RWPE2 (cell line): Measurements from ENCODE around the gene ZNF469.
"Not testable (repeated sequence)": the region's sequence is repeated elsewhere in the genome, so short reads cannot be mapped to it uniquely, and the experiment has no call there.

ENCODE experiments used
- ATAC-seq: fragments of 200-7000 bp; cut with Tn5 transposase; 3 replicates; pipeline ENCODE4 v1.9.1; 2021; ENCODE audit warnings: low read depth
- DNase-seq: peaks from one replicate; pipeline ENCODE4 v3.0.0-alpha.2; 2020; ENCODE audit warnings: low spot score
- H3K27ac ChIP-seq: fragments of 450-650 bp; 2 replicates; pipeline ENCODE4 v1.5.1; 2017; ENCODE audit warnings: mild to moderate bottlenecking; ENCODE audit not compliant: poor library complexity, severe bottlenecking
- H3K27me3 ChIP-seq: fragments of 250-450 bp; sonication (Bioruptor Pico); 2 replicates; pipeline ENCODE4 v1.5.1; 2021; ENCODE audit warnings: mild to moderate bottlenecking, moderate library complexity; ENCODE audit not compliant: insufficient read depth, poor library complexity, severe bottlenecking
- H3K36me3 ChIP-seq: fragments of 250-450 bp; sonication (Bioruptor Pico); 2 replicates; pipeline ENCODE4 v1.5.1; 2020; ENCODE audit warnings: low read depth, mild to moderate bottlenecking, moderate library complexity
- H3K4me1 ChIP-seq: fragments of 250-450 bp; sonication (Bioruptor Pico); 2 replicates; pipeline ENCODE4 v1.5.1; 2021; ENCODE audit warnings: mild to moderate bottlenecking, moderate library complexity; ENCODE audit not compliant: insufficient read depth, poor library complexity, severe bottlenecking
- H3K4me3 ChIP-seq: fragments of 250-450 bp; sonication (Bioruptor Pico); 2 replicates; pipeline ENCODE4 v1.5.1; 2021; ENCODE audit warnings: mild to moderate bottlenecking, moderate library complexity; ENCODE audit not compliant: severe bottlenecking
- H3K9me3 ChIP-seq: fragments of 250-450 bp; sonication (Bioruptor Pico); 2 replicates; pipeline ENCODE4 v1.5.1; 2021; ENCODE audit warnings: mild to moderate bottlenecking, moderate library complexity; ENCODE audit not compliant: severe bottlenecking
- CTCF ChIP-seq: fragments of 450-650 bp; IDR thresholded peaks from one replicate; pipeline ENCODE4 v1.5.1; 2017; ENCODE audit warnings: mild to moderate bottlenecking, moderate library complexity; ENCODE audit not compliant: poor library complexity, severe bottlenecking

The ZNF469 gene

DNA sequence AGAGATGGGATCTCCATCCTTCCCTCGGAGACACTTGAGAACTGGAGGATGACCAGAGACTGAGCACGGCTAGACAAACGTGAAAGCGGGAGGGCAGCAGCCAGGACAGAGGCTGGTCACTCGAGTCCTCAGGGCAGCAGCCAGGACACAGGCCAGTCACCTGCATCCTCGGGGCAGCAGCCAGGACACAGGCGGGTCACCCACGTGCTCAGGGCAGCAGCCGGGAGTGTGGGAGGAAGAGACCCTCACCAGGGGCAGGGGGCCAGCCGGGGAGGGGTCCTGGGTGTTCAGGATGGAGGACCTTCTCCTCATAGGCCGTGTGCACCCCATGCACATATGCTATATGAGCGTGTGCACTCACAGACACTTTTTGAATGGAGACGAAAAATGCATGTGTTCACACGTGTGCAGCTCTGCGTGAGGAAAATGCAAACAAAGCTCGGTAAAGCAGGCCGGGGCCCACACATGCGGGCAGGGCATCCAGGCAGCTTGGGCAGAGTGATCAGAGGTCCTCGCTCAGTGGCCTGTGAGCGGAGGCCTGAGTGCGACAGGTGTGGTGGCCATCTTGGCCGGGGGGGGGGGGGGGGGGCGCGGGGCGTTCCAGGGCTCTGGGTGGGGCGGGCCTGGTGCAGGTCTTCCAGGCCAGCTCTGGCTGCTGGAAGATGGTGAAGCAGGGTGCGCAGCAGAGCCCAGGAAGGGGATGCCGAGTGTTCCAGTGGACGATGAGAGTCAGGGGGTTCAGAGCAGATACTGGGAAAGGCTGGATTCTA is 26.7 kb downstream of the ZNF469 start:
- TF ChIP-seq CTCF: no peak
- Histone ChIP-seq H3K9me3 (no peaks in the 10 kb centered on the region), H3K4me3 (no peak overlapping the region), H3K36me3 (no peaks in the 10 kb centered on the region), H3K27me3 (no peaks in the 10 kb centered on the region), H3K27ac (no peak overlapping the region), H3K4me1 (no peaks in the 10 kb centered on the region)
- no peak for DNase-seq
- no peak for ATAC-seq

DNA sequence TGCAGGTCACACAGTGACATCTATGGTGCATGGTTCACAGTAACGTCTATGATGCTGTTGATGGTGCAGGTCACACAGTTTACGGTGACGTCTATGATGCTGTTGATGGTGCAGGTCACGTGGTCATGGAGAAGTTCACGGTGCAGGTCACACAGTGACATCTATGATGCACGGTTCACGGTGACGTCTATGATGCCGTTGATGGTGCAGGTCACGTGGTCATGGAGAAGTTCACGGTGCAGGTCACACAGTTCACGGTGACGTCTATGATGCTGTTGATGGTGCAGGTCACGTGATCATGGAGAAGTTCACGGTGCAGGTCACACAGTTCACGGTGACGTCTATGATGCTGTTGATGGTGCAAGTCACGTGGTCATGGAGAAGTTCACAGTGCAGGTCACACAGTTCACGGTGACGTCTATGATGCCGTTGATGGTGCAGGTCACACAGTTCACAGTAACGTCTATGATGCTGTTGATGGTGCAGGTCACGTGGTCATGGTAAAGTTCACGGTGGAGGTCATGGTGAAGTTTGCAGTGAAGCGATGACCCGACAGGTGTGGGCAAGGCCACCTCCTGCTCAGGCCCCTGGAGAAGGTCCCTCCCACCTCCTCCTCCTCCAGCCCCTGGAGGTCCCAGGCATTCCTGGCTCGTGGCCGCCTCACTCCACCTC is 27.7 kb downstream of the ZNF469 start:
- H3K9me3 ChIP-seq, H3K27ac ChIP-seq, H3K36me3 ChIP-seq, DNase-seq, H3K4me3 ChIP-seq, ATAC-seq, H3K4me1 ChIP-seq, H3K27me3 ChIP-seq: not testable (repeated sequence)

DNA sequence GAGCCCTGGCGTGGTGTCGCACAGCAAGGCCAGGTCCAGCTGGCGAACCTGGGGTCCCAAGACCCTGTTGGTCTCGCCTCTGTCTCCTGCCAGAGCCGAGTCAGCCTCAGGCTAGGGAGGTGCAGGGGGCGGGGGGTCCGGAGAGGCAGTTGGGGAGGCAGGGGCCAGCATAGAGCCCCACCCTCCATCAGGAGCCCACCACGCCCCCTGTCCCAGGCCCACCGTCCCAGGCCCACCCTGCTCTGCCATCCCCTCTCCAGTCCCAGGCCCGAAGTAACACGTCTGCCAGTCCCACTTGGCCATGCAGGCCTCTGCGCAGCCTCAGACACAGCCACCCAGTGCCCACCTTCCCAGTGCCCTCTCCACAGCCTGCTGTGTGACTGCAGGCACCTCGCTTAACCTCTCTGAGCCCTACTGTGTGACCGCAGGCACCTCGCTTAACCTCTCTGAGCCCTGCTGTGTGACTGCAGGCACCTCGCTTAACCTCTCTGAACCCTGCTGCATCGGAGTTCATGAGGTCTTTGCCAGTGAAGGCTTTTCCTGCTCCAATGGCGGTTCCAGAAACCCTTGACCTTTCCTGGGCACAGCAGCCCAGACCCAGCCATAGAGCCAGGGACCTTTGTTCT is 29.3 kb downstream of the ZNF469 start:
- no peaks in the 10 kb centered on the region for H3K4me1 ChIP-seq
- H3K4me3 ChIP-seq: no peak overlapping the region
- no peak overlapping the region for H3K27ac ChIP-seq
- no peak for DNase-seq
- no peak for ATAC-seq
- no peaks in the 10 kb centered on the region for H3K36me3 ChIP-seq
- no peaks in the 10 kb centered on the region for H3K9me3 ChIP-seq
- TF ChIP-seq CTCF: no peak
- H3K27me3 ChIP-seq: no peaks in the 10 kb centered on the region

DNA sequence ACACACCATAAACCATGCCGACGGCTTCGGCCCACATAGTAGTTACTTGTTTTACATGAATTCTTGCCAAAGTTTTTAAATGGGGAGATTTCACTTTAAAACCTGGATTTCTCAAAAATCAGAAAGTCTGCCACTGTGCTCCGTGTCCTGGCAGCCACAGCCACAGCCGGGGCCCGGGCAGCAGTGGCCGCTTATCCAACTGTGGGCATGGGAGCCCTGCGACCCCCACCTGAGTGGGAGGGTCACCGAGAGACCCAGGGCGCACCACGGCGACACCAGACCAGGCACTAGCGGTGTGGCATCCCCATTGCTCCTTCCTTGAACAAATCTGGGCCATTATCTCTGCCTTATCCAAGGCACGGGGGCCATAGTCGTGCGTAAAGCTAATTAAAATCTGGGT is 30.0 kb downstream of the ZNF469 start:
- ATAC-seq (no peak), DNase-seq (no peak)
- Histone ChIP-seq H3K27ac (no peak overlapping the region), H3K36me3 (no peaks in the 10 kb centered on the region), H3K4me1 (no peaks in the 10 kb centered on the region), H3K4me3 (no peak overlapping the region), H3K27me3 (no peaks in the 10 kb centered on the region), H3K9me3 (no peaks in the 10 kb centered on the region)
- TF ChIP-seq CTCF: no peak

DNA sequence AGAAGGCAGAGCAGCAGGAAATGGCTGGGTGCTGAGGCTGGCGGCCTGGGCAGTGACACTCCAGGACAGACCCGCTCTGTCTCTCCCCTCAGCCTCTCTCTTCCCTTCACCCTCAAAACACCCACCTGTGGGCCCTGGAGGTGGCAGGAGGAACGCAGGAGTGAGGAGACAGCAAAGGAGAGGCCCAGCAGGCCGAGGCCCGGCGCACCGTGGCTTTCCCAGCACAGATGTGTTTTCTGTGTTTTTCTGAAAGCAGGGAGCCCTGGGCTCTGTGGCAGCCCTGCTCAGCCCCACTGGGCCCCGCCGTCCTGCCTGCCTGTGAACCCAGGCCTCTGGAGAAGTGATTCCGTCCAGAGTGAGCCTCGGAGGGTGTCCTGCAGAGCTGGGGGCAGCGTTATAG is 30.5 kb downstream of the ZNF469 start:
- TF ChIP-seq CTCF: no peak
- ATAC-seq (peak; percentile 17; the same call in 1 of the 3 replicates), DNase-seq (no peak)
- H3K4me3 ChIP-seq: no peak overlapping the region
- H3K27ac ChIP-seq: no peak overlapping the region
- H3K4me1 ChIP-seq: no peaks in the 10 kb centered on the region
- no peaks in the 10 kb centered on the region for H3K36me3 ChIP-seq
- no peaks in the 10 kb centered on the region for H3K9me3 ChIP-seq
- no peaks in the 10 kb centered on the region for H3K27me3 ChIP-seq
